MM.1S (cell line): ENCODE data around the gene ENKUR.
"Not testable (repeated sequence)": the region's sequence is repeated elsewhere in the genome, so short reads cannot be mapped to it uniquely, and the experiment has no call there.

Source experiments
- DNase-seq: peaks from one replicate; pipeline ENCODE4 v3.0.0-alpha.2; 2015
- H2AFZ ChIP-seq: fragments of 300-600 bp; sonication (generic); 2 replicates; pipeline ENCODE4 v1.6.0; 2016; ENCODE audit warnings: antibody characterized with exemption, low read length
- H3F3A ChIP-seq: fragments of 300-600 bp; sonication (generic); 2 replicates; pipeline ENCODE4 v1.6.1; 2016; ENCODE audit warnings: mild to moderate bottlenecking, antibody characterized with exemption, low read length, moderate library complexity, mixed read lengths; ENCODE audit not compliant: insufficient read depth
- H3K27ac ChIP-seq: fragments of 300-600 bp; sonication (generic); 2 replicates; pipeline ENCODE4 v1.5.1; 2016; ENCODE audit warnings: mild to moderate bottlenecking, low read length
- H3K27me3 ChIP-seq: fragments of 300-600 bp; sonication (generic); replicated peaks from 2 replicates; pipeline ENCODE4 v1.6.0; 2016; ENCODE audit warnings: low read length; ENCODE audit not compliant: insufficient read depth
- H3K36me3 ChIP-seq: fragments of 300-600 bp; sonication (generic); replicated peaks from 2 replicates; pipeline ENCODE4 v1.6.1; 2016; ENCODE audit warnings: mild to moderate bottlenecking, low read length, mixed read lengths; ENCODE audit not compliant: insufficient read depth
- H3K4me1 ChIP-seq: fragments of 300-600 bp; sonication (generic); 2 replicates; pipeline ENCODE4 v1.6.1; 2016; ENCODE audit warnings: low read length, mixed read lengths
- H3K4me2 ChIP-seq: fragments of 300-600 bp; sonication (generic); 2 replicates; pipeline ENCODE4 v1.6.0; 2016; ENCODE audit warnings: low read depth, low read length
- H3K4me3 ChIP-seq: fragments of 300-600 bp; sonication (generic); 2 replicates; pipeline ENCODE4 v1.5.1; 2016; ENCODE audit warnings: low read length, mixed read lengths
- H3K79me2 ChIP-seq: fragments of 300-600 bp; sonication (generic); 2 replicates; pipeline ENCODE4 v1.6.1; 2016; ENCODE audit warnings: mixed run types, low read length, mixed read lengths
- H3K9ac ChIP-seq: fragments of 300-600 bp; sonication (generic); 2 replicates; pipeline ENCODE4 v1.6.1; 2016; ENCODE audit warnings: low read length, mixed read lengths
- H3K9me2 ChIP-seq: fragments of 300-600 bp; sonication (generic); replicated peaks from 2 replicates; pipeline ENCODE4 v1.6.1; 2016; ENCODE audit warnings: mild to moderate bottlenecking, low read length, mixed read lengths; ENCODE audit not compliant: insufficient read depth
- H3K9me3 ChIP-seq: fragments of 300-600 bp; sonication (generic); replicated peaks from 2 replicates; pipeline ENCODE4 v1.6.1; 2016; ENCODE audit warnings: mild to moderate bottlenecking, low read length, mixed read lengths; ENCODE audit not compliant: insufficient read depth
- H4K20me1 ChIP-seq: fragments of 300-600 bp; sonication (generic); 2 replicates; pipeline ENCODE4 v1.6.1; 2016; ENCODE audit warnings: mild to moderate bottlenecking, low read length, moderate library complexity, mixed read lengths; ENCODE audit not compliant: insufficient read depth
- EZH2 ChIP-seq: fragments of 300-600 bp; sonication (generic); optimal IDR thresholded peaks from 2 replicates; pipeline ENCODE3; 2017; ENCODE audit warnings: low read depth, mild to moderate bottlenecking, antibody characterized with exemption, low read length, mixed read lengths
- EZH2phosphoT487 ChIP-seq: fragments of 300-600 bp; sonication (generic); IDR thresholded peaks from 2 replicates; pipeline ENCODE4 v1.6.1; 2018; ENCODE audit warnings: antibody characterized with exemption, low read length
- TF ChIP-seq, protein P1 (sequence below): fragments of 300-600 bp; sonication (generic); IDR thresholded peaks from 2 replicates; pipeline ENCODE4 v1.5.1; 2016; ENCODE audit warnings: antibody characterized with exemption, low read length, mixed read lengths

Gene ENKUR

DNA sequence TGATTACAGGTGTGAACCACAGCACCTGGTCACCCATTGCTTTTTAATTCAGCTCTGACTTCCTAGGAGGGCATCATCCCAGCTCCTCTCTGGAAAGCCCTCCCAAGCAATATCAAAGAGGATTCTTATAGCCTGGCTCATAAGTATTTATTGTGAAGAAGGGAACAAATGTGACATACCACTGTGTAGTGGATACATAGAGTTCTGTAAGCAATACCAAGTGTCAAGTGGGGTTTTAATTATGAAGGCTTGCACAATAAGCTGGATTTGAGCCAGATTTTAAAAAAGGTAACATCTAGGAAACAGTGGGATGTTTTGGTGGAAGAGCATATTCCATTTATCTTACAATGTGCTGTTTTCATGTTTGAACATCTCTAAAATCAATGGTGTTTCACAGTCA is 44.6 kb downstream of the ENKUR start:
- Histone ChIP-seq H3K4me2 (no peak overlapping the region), H3K27me3 (no peaks in the 10 kb centered on the region)

DNA sequence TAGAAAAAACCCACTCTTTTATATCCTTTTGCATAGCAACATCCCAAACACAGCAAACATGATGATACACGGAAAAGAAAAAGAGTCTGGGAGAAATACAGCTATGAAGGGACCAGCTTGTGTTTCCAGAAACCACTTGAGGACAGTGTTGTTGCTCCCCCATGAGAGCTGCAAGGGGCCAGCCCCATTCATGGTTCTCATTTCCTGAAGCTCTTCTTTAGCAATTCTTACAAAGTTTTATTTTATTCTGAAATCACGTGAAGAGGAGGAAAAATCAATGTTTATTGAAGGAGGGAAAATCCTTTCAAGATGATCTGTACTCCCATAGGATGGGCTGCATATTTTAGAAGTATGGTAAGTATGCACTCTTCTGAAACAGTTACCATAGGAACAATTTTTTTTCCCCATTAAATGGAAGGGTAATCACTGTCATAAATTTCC is 46.1 kb downstream of the ENKUR start:
- no peaks in the 10 kb centered on the region for H3K36me3 ChIP-seq
- H2AFZ ChIP-seq: no peak overlapping the region
- no peaks in the 10 kb centered on the region for H3K79me2 ChIP-seq
- H3K9me2 ChIP-seq: no peaks in the 10 kb centered on the region
- H3K4me2 ChIP-seq: no peak overlapping the region
- TF ChIP-seq EZH2: no peak
- TF ChIP-seq, protein P1, sequence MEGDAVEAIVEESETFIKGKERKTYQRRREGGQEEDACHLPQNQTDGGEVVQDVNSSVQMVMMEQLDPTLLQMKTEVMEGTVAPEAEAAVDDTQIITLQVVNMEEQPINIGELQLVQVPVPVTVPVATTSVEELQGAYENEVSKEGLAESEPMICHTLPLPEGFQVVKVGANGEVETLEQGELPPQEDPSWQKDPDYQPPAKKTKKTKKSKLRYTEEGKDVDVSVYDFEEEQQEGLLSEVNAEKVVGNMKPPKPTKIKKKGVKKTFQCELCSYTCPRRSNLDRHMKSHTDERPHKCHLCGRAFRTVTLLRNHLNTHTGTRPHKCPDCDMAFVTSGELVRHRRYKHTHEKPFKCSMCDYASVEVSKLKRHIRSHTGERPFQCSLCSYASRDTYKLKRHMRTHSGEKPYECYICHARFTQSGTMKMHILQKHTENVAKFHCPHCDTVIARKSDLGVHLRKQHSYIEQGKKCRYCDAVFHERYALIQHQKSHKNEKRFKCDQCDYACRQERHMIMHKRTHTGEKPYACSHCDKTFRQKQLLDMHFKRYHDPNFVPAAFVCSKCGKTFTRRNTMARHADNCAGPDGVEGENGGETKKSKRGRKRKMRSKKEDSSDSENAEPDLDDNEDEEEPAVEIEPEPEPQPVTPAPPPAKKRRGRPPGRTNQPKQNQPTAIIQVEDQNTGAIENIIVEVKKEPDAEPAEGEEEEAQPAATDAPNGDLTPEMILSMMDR: no peak
- TF ChIP-seq EZH2phosphoT487: no peak
- H3K4me1 ChIP-seq: peaks cover 7% of the 10 kb centered on the region; the same call in 1 of the 2 replicates
- no peaks in the 10 kb centered on the region for H3F3A ChIP-seq
- no peaks in the 10 kb centered on the region for H4K20me1 ChIP-seq
- no peak overlapping the region for H3K27ac ChIP-seq
- H3K9me3 ChIP-seq: no peaks in the 10 kb centered on the region
- no peaks in the 10 kb centered on the region for H3K27me3 ChIP-seq
- DNase-seq: no peak
- no peak overlapping the region for H3K9ac ChIP-seq
- H3K4me3 ChIP-seq: no peak overlapping the region

More for the DNA sequence above, 44.6 kb downstream of the ENKUR start:
- no peaks in the 10 kb centered on the region for H3K36me3 ChIP-seq
- no peak overlapping the region for H3K27ac ChIP-seq
- TF ChIP-seq EZH2phosphoT487: no peak
- TF ChIP-seq EZH2: no peak
- TF ChIP-seq, protein P1: no peak
- H3K9me2 ChIP-seq: no peaks in the 10 kb centered on the region
- H4K20me1 ChIP-seq: no peaks in the 10 kb centered on the region
- no peaks in the 10 kb centered on the region for H3F3A ChIP-seq
- no peaks in the 10 kb centered on the region for H3K79me2 ChIP-seq
- no peak overlapping the region for H2AFZ ChIP-seq
- no peak overlapping the region for H3K9ac ChIP-seq
- peaks cover 7% of the 10 kb centered on the region; the same call in 1 of the 2 replicates for H3K4me1 ChIP-seq
- H3K4me3 ChIP-seq: no peak overlapping the region
- no peak for DNase-seq
- H3K9me3 ChIP-seq: no peaks in the 10 kb centered on the region

GRCh38 chr10:24968951-24969350 is 47.0 kb downstream of the ENKUR start:
- H2AFZ ChIP-seq, H3K9ac ChIP-seq, H3K27ac ChIP-seq, H3K27me3 ChIP-seq, H3K9me2 ChIP-seq, H3K79me2 ChIP-seq, DNase-seq, H3K9me3 ChIP-seq, H3F3A ChIP-seq, H3K4me2 ChIP-seq, H3K36me3 ChIP-seq, H3K4me1 ChIP-seq, H3K4me3 ChIP-seq, H4K20me1 ChIP-seq: not testable (repeated sequence)

- Histone ChIP-seq H3K4me3 (no peak overlapping the region), H3K9me3 (no peaks in the 10 kb centered on the region), H3K79me2 (no peaks in the 10 kb centered on the region), H4K20me1 (no peaks in the 10 kb centered on the region), H3F3A (no peaks in the 10 kb centered on the region), H3K9me2 (no peaks in the 10 kb centered on the region), H3K9ac (no peak overlapping the region), H3K4me2 (no peak overlapping the region), H2AFZ (no peak overlapping the region), H3K36me3 (no peaks in the 10 kb centered on the region), H3K27ac (no peak overlapping the region), H3K27me3 (no peaks in the 10 kb centered on the region), H3K4me1 (peaks cover 5% of the 10 kb centered on the region; the same call in 1 of the 2 replicates)
- DNase-seq: no peak
- TF ChIP-seq EZH2phosphoT487: no peak
- TF ChIP-seq, protein P1: no peak
Observed at GRCh38 chr10:24968349-24968748, 47.6 kb downstream of the ENKUR start.
